GM21526 (cell line): ENCODE data around the gene FBLN1.
"Not testable (repeated sequence)": the region's sequence is repeated elsewhere in the genome, so short reads cannot be mapped to it uniquely, and the experiment has no call there.

ENCODE experiments used
- ATAC-seq: cut with Tn5 transposase; IDR thresholded peaks from one replicate; pipeline ENCODE4 v1.9.1; 2021; ENCODE audit warnings: moderate library complexity; ENCODE audit not compliant: unreplicated experiment, low FRiP score

FBLN1 gene

DNA sequence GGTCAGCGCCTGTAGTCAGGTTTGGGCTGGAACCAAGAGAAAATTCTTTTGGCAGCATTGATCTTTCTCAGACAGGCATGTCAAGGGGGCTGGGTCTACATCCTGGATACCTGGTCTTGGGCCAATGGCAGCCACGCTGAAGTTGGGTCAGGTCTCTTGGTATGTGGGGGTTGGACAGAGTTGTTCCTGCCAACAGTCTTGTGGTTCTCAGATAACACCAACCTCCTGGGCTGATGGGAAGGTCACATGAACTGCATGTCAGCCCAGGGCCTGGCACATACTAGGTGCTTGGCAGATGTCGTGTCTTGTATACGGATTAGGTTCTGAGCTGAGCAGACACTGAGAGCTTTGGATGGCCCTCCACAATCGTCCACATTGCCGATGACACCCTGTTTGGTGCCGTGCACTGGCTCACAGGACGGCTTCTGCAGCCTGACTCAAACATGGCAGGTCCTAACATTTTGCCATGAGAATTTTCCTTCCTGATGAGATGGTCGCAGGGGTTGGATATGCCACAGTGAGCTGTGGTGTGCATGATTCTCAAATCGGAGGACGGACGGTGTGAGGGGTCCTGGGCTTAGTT lies 42.0 kb downstream of the FBLN1 start:
- no peak for ATAC-seq

DNA sequence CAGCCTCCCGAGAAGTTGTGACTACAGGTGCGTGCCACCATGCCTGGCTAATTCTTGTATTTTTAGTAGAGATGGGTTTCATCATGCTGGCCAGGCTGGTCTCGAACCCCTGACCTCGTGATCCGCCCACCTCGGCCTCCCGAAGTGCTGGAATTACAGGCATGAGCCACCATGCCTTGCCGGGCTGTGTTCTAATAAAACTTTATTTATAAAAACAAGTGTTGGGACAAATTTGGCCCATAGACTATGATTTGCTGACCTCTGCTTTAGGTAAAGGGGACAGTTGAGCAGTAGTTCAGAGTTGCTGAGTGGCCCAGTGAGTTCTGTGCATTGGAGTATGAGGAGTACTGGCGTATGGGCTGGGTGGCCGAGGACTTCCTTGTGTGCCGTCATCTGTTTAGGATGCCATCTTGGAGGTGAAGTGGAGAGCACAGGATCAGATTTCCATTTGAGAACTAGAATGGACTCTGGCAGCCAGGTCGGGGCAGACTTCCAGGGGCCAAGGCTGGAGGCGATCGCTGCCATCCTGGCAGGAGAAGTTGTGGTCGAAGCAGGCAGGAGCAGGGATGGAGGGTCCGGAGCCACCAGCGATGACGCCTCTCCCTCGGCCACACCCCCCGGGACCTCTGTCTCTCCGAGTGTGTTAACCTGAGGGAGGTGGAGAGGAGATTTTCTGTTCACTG lies 43.8 kb downstream of the FBLN1 start:
- ATAC-seq: no peak

DNA sequence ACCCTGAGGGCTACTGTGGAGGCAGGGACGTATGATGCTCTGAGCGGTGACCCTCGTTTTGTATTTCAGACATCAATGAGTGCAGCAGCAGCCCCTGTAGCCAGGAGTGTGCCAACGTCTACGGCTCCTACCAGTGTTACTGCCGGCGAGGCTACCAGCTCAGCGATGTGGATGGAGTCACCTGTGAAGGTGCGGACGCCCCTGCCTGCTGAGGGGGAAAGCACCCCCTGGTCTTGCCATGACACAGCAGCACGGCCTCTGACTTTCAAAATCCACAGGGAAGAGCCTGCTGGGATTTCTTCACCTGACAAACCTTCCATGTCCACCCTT lies 44.3 kb downstream of the FBLN1 start:
- ATAC-seq: no peak

DNA sequence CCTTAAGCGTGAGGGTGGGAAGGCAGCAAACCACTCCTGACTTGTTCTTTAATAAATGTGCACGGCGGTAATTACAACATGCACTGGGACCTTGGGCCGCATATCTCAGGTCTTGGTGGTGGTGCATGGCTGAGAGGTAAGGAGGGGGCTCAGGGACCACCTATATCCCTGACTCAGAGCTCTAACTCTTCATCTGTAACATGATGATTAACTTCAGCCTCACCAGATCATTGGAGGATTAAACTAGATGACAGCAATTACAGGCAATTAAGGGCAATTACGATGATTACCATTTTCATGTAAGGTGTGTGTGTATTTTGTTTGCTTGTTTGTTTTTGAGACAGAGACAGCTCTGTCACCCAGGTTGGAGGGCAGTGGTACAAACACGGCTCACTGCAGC lies 45.0 kb downstream of the FBLN1 start:
- no peak for ATAC-seq

DNA sequence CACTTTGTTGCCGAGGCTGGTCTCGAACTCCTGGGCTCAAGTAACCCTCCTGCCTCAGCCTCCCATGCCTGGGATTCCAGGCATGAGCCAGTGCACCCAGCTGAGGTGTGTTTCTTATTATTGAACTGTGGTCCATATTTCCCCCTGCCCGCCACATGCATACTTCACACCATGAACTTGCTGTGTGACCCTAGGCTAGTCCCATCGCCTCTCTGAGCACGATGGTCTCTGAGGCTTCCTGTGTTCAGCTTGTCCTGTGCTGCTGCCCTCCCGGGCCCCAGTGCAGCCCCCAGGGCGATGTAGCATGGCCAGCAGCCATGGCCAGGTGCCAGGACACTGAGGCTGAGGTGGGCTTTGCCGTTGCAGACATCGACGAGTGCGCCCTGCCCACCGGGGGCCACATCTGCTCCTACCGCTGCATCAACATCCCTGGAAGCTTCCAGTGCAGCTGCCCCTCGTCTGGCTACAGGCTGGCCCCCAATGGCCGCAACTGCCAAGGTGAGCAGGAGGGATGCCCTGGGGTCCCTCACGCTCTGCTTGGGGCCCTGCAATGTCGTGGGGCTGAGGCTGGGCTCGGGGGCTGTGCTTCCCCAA lies 45.7 kb downstream of the FBLN1 start:
- no peak for ATAC-seq

DNA sequence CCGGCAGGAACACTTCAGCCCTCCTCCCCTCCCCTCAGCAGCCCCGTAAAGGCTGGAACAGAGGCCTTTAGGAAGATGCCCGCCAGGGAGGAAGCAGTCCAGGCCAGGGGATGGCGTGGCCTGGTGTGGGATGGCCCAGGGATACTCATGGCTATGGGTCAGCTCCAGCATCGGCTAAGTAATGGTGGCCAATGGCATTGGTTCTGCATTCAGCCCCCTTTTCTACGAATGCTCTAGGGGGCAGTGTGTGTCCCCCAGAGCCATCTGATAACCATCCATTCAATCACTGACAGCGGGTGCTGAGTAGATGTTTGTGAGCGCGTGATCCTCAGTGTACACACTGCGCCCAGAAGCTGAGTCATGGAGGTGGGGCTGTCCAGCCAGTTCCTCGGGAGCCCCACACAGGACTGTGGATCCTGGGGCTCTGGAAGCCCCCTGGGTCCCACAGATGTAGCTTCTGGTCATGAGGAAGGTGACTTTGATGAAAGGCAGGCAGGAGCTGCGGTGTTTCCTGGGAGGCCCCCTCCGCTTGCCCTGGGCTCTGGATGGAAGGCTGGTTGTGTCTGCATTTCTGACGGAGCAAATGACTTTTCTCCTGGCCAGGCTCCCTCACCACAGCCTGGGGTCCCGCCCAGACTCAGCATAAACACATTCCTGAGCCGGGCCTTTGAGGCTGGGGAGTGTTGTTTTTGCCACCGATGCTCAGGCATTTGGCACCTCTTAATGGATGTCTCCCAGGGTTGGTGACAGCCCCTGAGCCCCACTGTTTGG lies 46.5 kb downstream of the FBLN1 start:
- ATAC-seq: no peak

DNA sequence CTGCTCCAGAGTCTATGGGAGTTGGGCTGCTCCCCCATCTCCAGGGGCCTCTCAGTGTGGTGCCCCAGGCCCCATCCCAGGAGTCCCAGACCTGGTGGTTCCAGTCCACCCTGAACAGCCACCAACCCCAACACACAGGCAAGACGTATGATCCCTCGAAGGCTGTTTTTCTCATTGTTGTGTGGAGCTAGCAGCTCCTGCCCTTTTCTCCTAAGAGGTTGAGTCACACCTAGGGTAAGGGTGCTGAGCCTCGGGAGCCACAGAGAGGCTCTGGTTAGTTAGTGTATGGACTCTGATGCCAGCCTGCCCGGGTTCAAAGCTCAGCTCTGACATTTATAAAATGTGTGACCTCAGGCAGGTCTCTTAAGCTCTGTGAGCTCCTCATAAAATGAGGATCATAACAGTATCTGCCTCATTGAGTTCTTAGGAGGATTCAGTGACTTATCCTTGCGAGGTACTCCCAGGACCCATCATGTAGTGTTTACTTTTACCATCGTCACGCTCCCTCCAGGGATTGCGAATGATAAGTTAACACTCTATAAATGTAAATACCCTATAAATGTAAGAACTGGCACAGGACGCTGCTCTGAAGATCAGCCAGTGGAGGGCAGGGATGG lies 47.2 kb downstream of the FBLN1 start:
- no peak for ATAC-seq

DNA sequence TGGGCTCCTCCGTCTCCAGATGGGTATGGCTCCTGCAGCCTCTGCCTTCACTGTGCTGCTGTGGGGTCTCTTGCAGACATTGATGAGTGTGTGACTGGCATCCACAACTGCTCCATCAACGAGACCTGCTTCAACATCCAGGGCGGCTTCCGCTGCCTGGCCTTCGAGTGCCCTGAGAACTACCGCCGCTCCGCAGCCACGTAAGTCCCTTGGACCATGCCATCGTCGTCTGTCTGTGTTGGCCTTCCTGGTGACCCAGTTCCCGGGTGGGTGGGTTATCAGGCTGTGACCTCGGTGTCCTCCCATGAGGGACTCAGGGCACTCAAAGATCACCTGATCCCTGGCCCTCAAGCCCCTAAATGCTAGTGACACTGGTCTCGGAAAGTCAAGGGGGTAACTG lies 47.7 kb downstream of the FBLN1 start:
- ATAC-seq: no peak

DNA sequence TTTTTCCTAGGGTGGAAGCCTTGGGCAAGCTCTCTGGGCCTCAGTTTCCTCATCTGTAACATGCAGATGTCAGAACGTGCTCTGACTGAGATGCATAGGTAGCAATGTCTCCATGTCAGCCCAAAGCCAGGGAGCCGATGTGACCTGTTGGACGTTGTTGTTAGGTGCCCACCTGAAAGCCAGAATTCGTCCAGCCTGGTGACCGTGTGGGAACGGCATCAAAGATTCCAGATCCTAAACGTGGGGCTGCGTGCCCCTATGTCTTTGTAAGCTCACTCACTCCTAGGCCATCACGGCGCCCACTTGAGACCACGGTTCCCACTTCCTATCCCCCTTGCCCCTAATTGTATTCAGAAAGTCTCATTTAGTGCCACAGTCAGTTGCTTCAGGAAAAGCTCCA lies 48.2 kb downstream of the FBLN1 start:
- no peak for ATAC-seq

DNA sequence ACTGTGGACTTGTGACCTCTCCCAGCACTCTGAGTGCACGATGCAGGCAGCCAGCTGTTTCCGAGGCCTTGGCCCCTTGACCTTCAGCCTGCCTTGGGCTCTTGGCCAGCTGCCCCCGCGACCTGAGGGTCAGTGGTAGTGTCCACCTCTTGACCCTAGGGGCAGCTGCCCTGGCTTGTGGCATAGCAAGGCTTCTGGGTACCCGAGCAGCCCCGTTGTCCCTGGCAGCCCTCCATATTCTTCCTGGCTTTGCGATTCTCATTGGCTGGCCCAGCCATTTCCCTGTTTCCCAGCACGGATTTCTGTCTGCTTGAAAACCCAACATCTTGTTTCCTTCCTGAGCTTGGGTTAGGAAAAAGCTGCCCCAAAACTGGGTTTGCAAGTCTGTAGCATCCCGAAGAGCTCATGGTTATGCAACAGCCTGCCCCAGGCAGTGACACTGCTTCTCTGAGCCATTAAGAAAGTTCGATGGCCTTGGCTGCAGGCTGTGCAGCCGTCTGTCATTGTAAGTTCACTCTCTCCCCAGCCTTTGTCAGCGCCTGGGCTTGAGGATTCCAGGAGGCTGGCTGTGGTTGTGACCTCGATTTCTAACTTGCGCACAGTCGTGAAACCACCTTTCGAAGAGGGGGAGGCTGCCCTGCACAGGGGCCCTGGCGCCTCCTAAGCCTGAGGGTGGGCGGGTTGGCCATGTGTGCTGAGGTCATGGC lies 48.8 kb downstream of the FBLN1 start:
- no peak for ATAC-seq

DNA sequence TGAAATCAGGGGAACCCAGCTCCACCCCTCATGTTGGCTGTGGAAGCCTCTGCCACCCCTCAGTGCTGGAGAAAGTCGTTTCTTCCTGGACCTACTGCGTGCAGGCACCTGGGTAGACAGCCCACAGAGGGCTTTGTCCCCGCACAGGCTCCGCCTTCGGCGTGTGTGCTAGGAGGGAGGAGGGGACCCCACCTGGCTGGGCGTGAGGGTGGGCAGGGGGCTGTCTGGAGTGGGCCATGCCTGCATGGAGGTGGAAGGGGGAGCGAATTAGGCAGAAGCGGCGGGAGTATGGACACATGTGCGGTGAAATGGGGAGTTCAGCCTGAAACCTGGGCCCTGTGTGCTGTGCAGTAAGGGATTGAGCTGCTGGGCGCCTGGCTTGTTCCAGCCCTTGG lies 49.3 kb downstream of the FBLN1 start:
- ATAC-seq: no peak

DNA sequence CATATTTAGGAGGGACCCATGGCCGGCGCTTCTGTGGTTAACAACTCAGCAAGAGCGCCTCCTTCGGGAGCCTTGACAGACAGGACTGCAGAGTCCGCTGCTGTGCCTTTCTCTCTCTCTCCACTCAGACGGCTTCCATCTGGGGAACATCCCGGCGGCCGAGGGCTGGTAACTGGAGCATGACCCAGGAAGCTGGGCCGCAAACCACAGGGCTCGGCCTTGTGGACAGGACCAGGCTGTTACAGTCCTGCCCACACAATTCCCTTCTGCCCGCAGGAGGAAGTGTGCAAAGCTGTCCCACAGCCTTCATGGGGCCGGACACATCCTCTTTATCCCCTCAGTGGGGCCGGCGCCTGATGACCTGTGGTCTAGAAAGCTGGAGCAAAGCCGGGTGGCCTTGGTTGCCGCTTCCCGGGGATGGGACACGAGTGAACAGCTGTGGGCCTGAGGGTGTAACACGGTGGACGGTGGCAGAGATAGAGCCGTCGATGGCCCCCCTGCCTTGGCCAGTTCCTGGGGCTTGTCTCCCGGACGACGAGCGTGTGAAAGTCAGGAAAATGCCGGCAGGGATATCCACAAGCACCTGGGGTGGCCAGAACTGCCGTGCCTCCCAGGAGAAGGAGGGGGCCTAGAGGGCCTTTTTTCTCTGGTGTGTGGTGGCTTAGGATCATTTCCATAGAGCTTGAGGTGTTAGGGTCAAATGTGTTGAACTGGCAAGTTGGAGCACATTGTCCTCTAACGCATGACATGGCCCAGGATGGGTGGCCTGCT lies 50.1 kb downstream of the FBLN1 start:
- ATAC-seq: no peak

DNA sequence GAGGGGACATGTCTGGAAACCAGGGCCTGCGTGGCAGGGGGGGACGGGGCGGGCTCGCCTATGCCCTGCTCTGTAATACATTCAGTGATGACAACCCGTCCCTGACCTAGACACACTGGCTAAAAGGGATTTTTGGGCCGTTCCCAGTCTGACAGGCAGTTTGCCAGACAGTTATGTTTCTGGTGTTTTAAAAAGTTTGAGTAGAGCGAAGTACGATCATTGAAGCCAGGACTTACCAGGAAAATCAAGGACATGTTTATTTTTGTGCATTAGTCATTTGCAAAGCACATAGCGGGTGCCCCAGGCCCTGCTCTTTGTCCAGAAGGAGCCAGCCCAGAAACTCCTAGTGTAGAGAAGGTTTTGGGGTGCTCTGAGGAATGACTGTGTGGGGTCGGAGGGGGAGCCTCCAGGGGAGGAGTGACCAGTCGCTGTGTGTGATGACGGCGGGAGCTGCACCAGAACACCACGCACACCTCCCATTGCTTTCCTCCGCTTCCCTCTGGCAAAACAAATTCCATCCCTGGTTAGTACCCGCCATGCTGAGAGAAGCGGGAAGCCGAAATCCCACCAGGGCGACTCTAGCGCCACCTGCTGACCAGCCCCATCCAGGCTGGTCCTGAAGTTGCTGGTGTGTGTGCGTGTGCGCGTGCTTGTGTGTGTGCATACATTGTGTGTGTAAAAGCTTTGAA lies 50.8 kb downstream of the FBLN1 start:
- no peak for ATAC-seq

DNA sequence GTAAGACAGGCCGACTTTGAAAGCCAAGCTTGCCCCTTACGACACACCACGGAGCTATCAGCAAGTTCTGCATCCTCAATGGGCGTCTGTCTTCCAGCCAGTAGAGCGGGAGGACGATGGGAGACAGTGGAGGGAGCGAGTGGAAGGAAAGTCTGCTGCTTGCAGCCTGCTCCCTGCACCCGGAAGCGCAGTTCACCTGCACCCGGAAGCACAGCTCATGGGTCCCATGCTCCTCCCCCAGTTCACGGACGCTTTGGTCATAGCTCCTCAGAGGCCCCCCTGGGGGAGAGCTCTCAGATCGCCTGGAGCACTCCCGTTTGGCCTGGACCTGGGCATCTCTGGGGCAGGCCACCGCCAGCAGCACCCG lies 51.3 kb downstream of the FBLN1 start:
- ATAC-seq: no peak

DNA sequence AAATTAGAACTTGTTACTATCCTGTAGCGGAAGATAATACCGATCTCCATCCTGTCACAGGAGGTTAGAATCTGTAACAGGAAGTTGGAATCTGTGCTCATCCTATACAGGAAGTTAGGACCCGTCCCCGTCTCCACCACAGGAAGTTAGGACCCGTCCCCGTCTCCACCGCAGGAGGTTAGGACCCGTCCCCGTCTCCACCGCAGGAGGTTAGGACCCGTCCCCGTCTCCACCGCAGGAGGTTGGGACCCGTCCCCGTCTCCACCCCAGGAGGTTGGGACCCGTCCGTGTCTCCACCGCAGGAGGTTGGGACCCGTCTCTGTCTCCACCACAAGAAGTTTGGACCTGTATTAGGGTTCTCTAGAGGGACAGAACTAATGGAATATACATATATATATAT lies 52.2 kb downstream of the FBLN1 start:
- no peak for ATAC-seq

DNA sequence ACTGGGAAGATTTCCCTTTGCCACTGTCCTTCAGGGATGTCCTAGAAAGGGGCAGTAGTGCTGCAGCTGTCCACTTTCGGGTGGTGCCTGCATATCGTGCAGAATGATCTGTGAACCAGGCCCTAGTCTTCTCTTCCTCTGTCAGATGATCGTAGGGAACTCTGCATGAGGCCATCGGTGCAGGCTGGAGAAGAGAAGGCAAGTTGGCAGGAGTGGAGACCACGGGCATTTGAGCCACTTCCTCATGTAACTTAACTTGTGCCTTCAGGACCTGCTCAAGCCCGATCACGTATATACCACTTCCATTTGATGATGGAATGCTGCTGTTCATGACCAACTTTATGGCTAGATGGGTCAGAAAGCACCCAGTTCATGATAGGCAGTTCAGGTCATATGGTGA lies 55.2 kb downstream of the FBLN1 start:
- ATAC-seq: not testable (repeated sequence)

DNA sequence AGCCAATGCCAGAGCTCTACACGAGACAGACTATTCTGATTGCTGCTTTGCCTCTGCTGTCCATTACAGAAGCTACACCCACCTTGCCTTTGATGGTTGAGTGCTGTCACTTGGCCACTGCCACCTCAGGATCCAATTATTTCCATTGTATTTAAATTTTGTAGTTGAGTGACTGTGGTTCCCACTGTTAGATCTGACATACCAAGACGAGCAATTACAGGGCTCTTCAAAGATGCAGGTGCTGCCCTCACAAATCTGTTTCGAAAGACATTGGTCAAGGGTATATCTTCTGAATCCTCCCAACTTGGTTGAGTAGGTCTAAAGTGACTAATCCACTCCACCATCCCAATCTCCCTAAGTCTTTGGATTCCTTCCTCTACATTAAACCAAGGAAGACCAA lies 57.4 kb downstream of the FBLN1 start:
- not testable (repeated sequence) for ATAC-seq

DNA sequence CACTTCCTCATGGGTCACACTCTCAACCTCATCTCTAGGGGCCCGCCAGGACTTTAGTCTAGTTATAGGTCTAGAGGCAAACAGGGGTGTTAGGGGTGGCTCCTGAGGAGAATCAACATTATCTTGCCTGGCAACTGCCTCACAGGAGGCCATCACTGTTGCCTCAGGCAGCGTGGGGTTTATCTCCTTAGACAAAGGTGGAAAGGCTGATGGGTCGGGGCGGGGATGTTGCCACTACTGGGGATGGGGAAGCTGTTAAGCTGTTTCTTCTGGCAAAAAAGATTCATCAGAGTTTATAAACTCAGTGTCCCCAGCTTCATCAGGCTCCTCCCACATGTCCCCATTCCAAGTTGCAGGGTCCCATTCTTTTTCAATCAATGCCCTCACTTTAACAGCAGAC lies 58.1 kb downstream of the FBLN1 start:
- ATAC-seq: not testable (repeated sequence)

DNA sequence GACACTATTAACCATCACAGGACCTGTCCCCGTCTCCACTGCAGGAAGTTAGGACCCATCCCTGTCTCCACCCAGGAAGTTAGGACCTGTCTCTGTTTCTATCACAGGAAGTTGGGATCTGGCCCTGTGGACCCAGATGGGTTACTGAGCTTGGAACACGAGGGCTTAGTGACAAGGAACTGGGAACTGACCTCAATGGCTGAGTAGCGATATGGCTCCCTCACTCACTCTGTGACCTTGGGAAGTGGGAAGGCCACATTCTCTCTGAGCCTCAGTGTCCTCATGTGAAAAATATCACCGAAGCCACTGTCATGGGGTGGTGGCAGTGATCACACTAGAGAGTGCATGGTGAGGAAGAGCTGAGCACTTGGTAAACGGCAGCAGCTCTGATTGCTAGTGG lies 59.4 kb downstream of the FBLN1 start:
- no peak for ATAC-seq
